LNCAP (cell line): ENCODE results near the gene CEP120.

Experiments
- CTCF ChIP-seq: fragments of 450-650 bp; IDR thresholded peaks from 2 replicates; pipeline ENCODE4 v1.5.1; 2017; ENCODE audit warnings: mild to moderate bottlenecking

Gene CEP120

GRCh38 chr5:123365156-123365555, 58.0 kb downstream of the CEP120 start:
- TF ChIP-seq CTCF = no peak

- no peak for TF ChIP-seq CTCF
These were observed 58.6 kb downstream of the CEP120 start for GRCh38 chr5:123364441-123365155.

- no peak for TF ChIP-seq CTCF
These were observed 62.3 kb downstream of the CEP120 start for GRCh38 chr5:123360910-123361309.

- no peak for TF ChIP-seq CTCF
These were observed 63.0 kb downstream of the CEP120 start for GRCh38 chr5:123360201-123360571.

GRCh38 chr5:123359454-123360200, 63.6 kb downstream of the CEP120 start:
- no peak for TF ChIP-seq CTCF

GRCh38 chr5:123358751-123359150, 64.5 kb downstream of the CEP120 start:
- TF ChIP-seq CTCF = no peak

- TF ChIP-seq CTCF = no peak
These were observed 64.9 kb downstream of the CEP120 start for GRCh38 chr5:123358304-123358703.
